ENCODE results near the gene RAB34.

RAB34 gene

DNA sequence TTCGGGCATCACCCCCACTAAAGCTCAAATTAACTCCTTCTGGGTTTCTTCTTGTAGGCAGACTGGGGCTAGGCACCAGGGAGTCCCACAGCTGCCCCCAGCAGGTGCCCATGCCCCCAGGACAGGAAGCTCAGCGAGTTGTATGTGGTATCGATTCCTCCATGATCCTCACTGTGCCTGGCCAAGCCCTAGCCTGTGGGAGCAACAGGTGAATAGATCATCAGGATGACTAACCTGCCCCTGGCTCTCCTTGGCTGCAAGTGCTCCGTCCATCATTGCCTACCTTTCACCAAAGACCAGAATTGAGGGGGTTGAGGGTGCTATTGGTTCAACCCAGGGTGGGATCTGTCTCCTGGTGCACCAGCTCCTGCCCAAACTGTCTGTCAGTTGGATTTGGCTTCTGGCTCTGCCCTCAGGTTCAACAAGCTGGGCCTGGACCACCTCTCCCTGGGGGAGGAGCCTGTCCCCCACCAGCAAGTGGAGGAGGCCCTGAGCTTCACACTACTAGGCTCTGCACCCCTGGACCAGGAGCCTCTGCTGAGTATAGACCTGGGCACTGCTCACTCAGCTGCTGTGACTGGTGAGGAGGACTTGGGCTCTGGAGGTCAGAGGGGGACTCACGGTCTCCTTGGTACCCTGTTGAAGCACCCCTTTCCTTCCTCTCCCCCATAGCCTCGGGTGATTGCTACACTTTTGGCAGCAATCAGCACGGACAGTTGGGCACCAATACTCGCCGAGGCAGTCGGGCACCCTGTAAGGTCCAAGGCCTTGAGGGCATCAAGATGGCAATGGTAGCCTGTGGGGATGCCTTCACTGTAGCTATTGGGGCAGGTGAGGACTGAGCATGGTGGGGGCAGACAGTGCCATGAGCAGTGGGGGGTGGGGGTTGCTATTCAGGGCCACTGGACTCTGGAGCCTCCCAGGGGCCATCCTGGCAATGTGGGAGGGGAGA is 23.0 kb upstream of the RAB34 start:
- Histone ChIP-seq H3K4me2 (ENCODE audit: low read length) (peak overlapping the region; percentile 78), H3K4me1 (ENCODE audit: control insufficient read depth, low read length) (peaks cover 70% of the 10 kb centered on the region), H3K4me3 (ENCODE audit: low read length) (peak overlapping the region; percentile 64), H3K36me3 (ENCODE audit: control insufficient read depth, low read length) (peaks cover 53% of the 10 kb centered on the region), H3K27me3 (ENCODE audit: control insufficient read depth, low read length) (no peaks in the 10 kb centered on the region), H3K9me2 (replicated peaks; ENCODE audit: control insufficient read depth, low read length) (no peaks in the 10 kb centered on the region), H4K20me1 (ENCODE audit: control insufficient read depth, insufficient read depth, low read depth, low read length) (peaks cover 3% of the 10 kb centered on the region), H3K9me3 (ENCODE audit: control insufficient read depth, insufficient read depth, low read length) (peaks cover 5% of the 10 kb centered on the region; the same call in 1 of the 2 replicates), H3K79me2 (ENCODE audit: control insufficient read depth, low read length) (peaks cover 50% of the 10 kb centered on the region), H3K27ac (ENCODE audit: low read depth, low read length) (peak overlapping the region; percentile 90), H3F3A (ENCODE audit: control insufficient read depth, insufficient read depth) (peaks cover 29% of the 10 kb centered on the region)
- no peak for TF ChIP-seq EZH2phosphoT487 (IDR thresholded peaks at IDR 0.05; ENCODE audit: borderline replicate concordance, low read length)
- TF ChIP-seq, protein P1, sequence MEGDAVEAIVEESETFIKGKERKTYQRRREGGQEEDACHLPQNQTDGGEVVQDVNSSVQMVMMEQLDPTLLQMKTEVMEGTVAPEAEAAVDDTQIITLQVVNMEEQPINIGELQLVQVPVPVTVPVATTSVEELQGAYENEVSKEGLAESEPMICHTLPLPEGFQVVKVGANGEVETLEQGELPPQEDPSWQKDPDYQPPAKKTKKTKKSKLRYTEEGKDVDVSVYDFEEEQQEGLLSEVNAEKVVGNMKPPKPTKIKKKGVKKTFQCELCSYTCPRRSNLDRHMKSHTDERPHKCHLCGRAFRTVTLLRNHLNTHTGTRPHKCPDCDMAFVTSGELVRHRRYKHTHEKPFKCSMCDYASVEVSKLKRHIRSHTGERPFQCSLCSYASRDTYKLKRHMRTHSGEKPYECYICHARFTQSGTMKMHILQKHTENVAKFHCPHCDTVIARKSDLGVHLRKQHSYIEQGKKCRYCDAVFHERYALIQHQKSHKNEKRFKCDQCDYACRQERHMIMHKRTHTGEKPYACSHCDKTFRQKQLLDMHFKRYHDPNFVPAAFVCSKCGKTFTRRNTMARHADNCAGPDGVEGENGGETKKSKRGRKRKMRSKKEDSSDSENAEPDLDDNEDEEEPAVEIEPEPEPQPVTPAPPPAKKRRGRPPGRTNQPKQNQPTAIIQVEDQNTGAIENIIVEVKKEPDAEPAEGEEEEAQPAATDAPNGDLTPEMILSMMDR (IDR thresholded peaks at IDR 0.05; ENCODE audit: low read depth, low read length, poor library complexity, severe bottlenecking), result no peak

DNA sequence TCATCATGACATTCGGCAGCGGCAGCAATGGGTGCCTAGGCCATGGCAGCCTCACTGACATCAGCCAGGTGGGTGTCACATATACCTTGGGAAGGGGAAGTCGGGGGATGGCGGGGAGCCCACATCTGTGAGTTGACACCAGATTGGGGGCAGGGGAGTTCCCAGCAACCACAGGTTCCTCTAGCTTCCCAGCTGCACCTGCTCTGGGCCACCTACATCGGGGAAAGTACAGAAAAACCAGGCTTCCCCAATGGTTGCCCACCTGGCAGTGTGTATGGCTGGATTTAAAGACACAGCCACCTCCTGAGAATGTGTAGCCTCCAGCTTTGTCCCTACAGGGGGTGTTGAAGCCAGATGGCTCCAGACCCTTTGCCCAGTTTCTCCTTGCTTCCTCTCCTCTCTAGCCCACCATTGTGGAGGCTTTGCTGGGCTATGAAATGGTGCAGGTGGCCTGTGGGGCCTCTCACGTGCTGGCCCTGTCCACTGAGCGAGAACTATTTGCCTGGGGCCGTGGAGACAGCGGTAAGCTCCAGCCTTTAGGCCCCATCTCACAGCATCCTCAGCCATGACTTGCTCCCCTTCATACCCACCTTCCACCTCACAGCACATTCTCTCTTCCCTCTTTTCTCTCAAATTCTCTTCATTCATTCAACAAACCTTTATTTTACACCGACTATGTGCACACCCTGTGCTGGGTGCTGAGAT is 21.2 kb upstream of the RAB34 start:
- peak overlapping the region; percentile 72 for H3K4me3 ChIP-seq (ENCODE audit: low read length)
- H4K20me1 ChIP-seq (ENCODE audit: control insufficient read depth, insufficient read depth, low read depth, low read length), result no peaks in the 10 kb centered on the region
- peak overlapping the region; percentile 85 for H3K4me2 ChIP-seq (ENCODE audit: low read length)
- H3K27me3 ChIP-seq (ENCODE audit: control insufficient read depth, low read length), result no peaks in the 10 kb centered on the region
- peak overlapping the region; percentile 90 for H3K27ac ChIP-seq (ENCODE audit: low read depth, low read length)
- peaks cover 32% of the 10 kb centered on the region for H3K79me2 ChIP-seq (ENCODE audit: control insufficient read depth, low read length)
- H3K36me3 ChIP-seq (ENCODE audit: control insufficient read depth, low read length), result peaks cover 46% of the 10 kb centered on the region
- H3K4me1 ChIP-seq (ENCODE audit: control insufficient read depth, low read length), result peaks cover 65% of the 10 kb centered on the region
- TF ChIP-seq EZH2phosphoT487 (IDR thresholded peaks at IDR 0.05; ENCODE audit: borderline replicate concordance, low read length), result no peak
- H3K9me2 ChIP-seq (replicated peaks; ENCODE audit: control insufficient read depth, low read length), result no peaks in the 10 kb centered on the region
- H3F3A ChIP-seq (ENCODE audit: control insufficient read depth, insufficient read depth), result peaks cover 27% of the 10 kb centered on the region
- peaks cover 5% of the 10 kb centered on the region; the same call in 1 of the 2 replicates for H3K9me3 ChIP-seq (ENCODE audit: control insufficient read depth, insufficient read depth, low read length)

DNA sequence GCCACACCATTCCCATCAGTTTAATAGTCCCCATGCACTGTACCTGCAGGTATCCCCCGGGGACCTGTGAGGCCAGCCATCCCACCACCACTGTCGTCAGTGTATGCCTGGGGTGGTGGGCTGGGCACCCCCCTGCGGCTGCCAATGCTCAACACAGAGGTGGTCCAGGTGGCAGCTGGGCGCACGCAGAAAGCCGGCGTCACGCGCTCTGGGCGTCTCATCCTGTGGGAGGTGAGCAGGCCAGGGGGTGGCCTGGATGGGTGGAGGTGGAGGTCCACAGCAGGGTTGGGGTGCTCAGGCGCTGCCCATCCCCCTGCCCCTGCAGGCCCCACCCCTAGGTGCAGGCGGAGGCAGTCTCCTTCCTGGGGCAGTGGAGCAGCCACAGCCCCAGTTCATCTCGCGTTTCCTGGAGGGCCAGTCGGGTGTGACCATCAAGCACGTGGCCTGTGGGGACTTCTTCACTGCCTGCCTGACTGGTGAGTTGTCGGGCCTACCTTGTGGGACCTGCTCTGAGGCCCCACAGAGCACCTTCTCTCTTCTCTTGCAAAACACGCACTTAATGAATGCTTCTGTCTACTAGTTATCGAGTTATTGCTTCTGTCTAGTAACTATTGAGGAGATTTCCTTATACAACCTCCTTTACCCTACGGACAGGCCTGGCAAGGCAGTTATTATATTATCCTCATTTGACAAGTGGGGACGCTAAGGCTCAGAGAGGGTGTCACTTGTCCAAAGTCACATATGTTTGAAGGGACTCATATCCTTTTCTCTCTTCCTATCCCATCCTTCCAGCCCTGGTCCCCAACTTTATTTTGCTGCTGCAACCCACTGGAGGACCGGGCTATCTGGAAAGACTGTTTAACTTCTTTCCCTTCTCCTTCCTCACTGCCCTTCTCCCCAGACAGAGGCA is 20.4 kb upstream of the RAB34 start:
- Histone ChIP-seq H4K20me1 (ENCODE audit: control insufficient read depth, insufficient read depth, low read depth, low read length) (no peaks in the 10 kb centered on the region), H3K4me1 (ENCODE audit: control insufficient read depth, low read length) (peaks cover 60% of the 10 kb centered on the region), H3K27ac (ENCODE audit: low read depth, low read length) (peak overlapping the region; percentile 90), H3K36me3 (ENCODE audit: control insufficient read depth, low read length) (peaks cover 46% of the 10 kb centered on the region), H3K9me3 (ENCODE audit: control insufficient read depth, insufficient read depth, low read length) (peaks cover 5% of the 10 kb centered on the region; the same call in 1 of the 2 replicates), H3K79me2 (ENCODE audit: control insufficient read depth, low read length) (peaks cover 29% of the 10 kb centered on the region), H3K9me2 (replicated peaks; ENCODE audit: control insufficient read depth, low read length) (no peaks in the 10 kb centered on the region), H3K27me3 (ENCODE audit: control insufficient read depth, low read length) (no peaks in the 10 kb centered on the region), H3F3A (ENCODE audit: control insufficient read depth, insufficient read depth) (peaks cover 27% of the 10 kb centered on the region), H3K4me2 (ENCODE audit: low read length) (peak overlapping the region; percentile 85), H3K4me3 (ENCODE audit: low read length) (peak overlapping the region; percentile 72)
- no peak for TF ChIP-seq EZH2phosphoT487 (IDR thresholded peaks at IDR 0.05; ENCODE audit: borderline replicate concordance, low read length)
- TF ChIP-seq, protein P1 (IDR thresholded peaks at IDR 0.05; ENCODE audit: low read depth, low read length, poor library complexity, severe bottlenecking), result no peak
